Measurements from ENCODE around the gene COX15. TPM values are rescaled to one million over a fixed set of nuclear protein-coding genes. Genes with fewer than 3 reads are reported as not detected.

The COX15 gene
- total and polyA plus RNA-seq, 2 of the 4 experiments (the other 2 are of a cell fraction) = 18.9 to 40.1 TPM

DNA sequence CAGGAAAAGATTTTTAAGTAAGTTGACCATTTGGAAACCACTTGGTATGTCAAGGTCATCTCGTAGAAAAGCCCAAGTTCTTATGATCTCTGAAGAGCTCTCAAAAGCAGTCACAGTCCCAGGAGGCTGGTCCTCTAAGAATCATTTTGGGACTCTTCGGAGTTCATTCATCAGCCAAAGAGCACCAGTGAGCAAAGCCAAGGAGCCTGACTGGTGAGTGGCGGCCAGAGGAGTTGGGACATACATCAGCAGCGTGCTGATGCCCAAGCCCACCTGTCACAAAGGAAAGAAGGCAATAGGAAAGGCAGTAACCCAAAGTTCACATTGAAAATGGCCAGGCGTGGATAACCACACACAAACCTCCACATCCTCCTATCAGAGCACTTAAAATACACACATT, 17.5 kb downstream of the COX15 start:
- 100% methylated on average over 1 of the region's 5 CpGs; no CpG with 5 or more reads in 1 of the 2 experiments for WGBS, 2 experiments (ENCODE audit: extremely low coverage in 2 of 2, insufficient read length in 1 of 2)
- in situ Hi-C loops (cut with MboI; ENCODE audit: low sequenced_read_pairs) = loop anchor here (5.0 to 10.0 kb wide), 3 partner anchors 87 to 280 kb away; partner anchors contain the start of gene GOT1

More for the DNA sequence above, 17.5 kb downstream of the COX15 start:
- Histone ChIP-seq H3K79me1 (ENCODE audit: low read depth in 1 of 2, low read length in 2 of 2) (peaks cover 3 to 9% of the 10 kb centered on the region in 2 experiments; a peak in 1 of 4 replicates), H4K91ac (ENCODE audit: insufficient read depth, low read depth, low read length) (no peak overlapping the region), H3K23ac (ENCODE audit: low read depth, low read length) (no peak overlapping the region), H3K27me3 (ENCODE audit: control insufficient read depth, insufficient read depth, low read length) (no peaks in the 10 kb centered on the region), H2AFZ (replicated peaks; ENCODE audit: low read length, poor library complexity) (no peak overlapping the region), H2AK9ac (replicated peaks; ENCODE audit: low read depth, low read length, poor library complexity) (no peak overlapping the region), H2BK15ac (ENCODE audit: low read depth, low read length) (no peak overlapping the region), H2AK5ac (ENCODE audit: low read depth, low read length) (no peak overlapping the region), H3K27ac (ENCODE audit: insufficient read depth, low read length) (no peak overlapping the region), H2BK20ac (ENCODE audit: low read depth, low read length) (no peak overlapping the region), H3K14ac (replicated peaks; ENCODE audit: low read depth, low read length) (no peak overlapping the region), H4K5ac (ENCODE audit: low read depth, low read length) (no peak overlapping the region), H3K36me3 (ENCODE audit: control insufficient read depth, insufficient read depth, low read length) (peaks cover 29% of the 10 kb centered on the region), H3K4ac (ENCODE audit: low read depth, low read length) (no peak overlapping the region), H2BK120ac (ENCODE audit: low read depth, low read length) (no peak overlapping the region), H3K18ac (ENCODE audit: low read depth, low read length) (no peak overlapping the region), H4K20me1 (ENCODE audit: insufficient read depth, low read length) (no peaks in the 10 kb centered on the region), H3K4me3 (ENCODE audit: insufficient read depth, low read depth, low read length) (no peak overlapping the region), H2BK5ac (ENCODE audit: low read depth, low read length, poor library complexity, severe bottlenecking) (no peak overlapping the region), H3K4me1 (ENCODE audit: control insufficient read depth, insufficient read depth, low read length) (peaks cover 6% of the 10 kb centered on the region; the same call in 1 of the 2 replicates), H3K9me1 (ENCODE audit: insufficient read depth, low read length) (peaks cover 2% of the 10 kb centered on the region; the same call in 1 of the 2 replicates), H3K9ac (ENCODE audit: low read depth, low read length) (no peak overlapping the region), H3K9me3 (ENCODE audit: control insufficient read depth, insufficient read depth, low read length) (no peaks in the 10 kb centered on the region), H3K56ac (ENCODE audit: extremely low read depth, insufficient read depth, low read length) (no peak overlapping the region), H4K8ac (ENCODE audit: low read depth in 2 of 2, low read length in 2 of 2) (no peak overlapping the region), H3K4me2 (ENCODE audit: low read depth, low read length) (no peak overlapping the region)
- TF ChIP-seq BHLHE40 (IDR thresholded peaks at IDR 0.05; ENCODE audit: low read depth, low read length) (no peak), CHD1 (IDR thresholded peaks at IDR 0.05; ENCODE audit: low read depth, low read length) (no peak), MAZ (IDR thresholded peaks at IDR 0.05; ENCODE audit: borderline replicate concordance, low read depth, low read length) (no peak), NFE2L2 (IDR thresholded peaks at IDR 0.05; ENCODE audit: low read depth, low read length) (no peak), FOS (IDR thresholded peaks at IDR 0.05; ENCODE audit: low read depth, low read length) (no peak), CEBPB (IDR thresholded peaks at IDR 0.05; ENCODE audit: low read depth, low read length) (no peak), MAFK (IDR thresholded peaks at IDR 0.05; ENCODE audit: low read depth, low read length) (no peak), POLR2A (IDR thresholded peaks at IDR 0.05; ENCODE audit: low read depth, low read length) (no peak), RAD21 (IDR thresholded peaks at IDR 0.05; ENCODE audit: low read length) (no peak), RFX5 (IDR thresholded peaks at IDR 0.05; ENCODE audit: low read depth, low read length) (no peak)
- POLR2A ChIA-PET (ENCODE audit: unreplicated experiment) = no interaction called here
- DNase-seq (no peak), ATAC-seq (ENCODE audit: low read depth) (no peak)
- BruUV-seq (replicated peaks) = no TSS peak
- dilution Hi-C loops (cut with HindIII; ENCODE audit: low sequenced_read_pairs, unreplicated experiment) = no loop called here
- CTCF ChIA-PET = interaction anchor here (0.6 to 0.7 kb wide), 2 partner anchors 47 to 1292 kb away, joined by 4 to 9 read pairs; no protein-coding TSS in a partner anchor
- intact Hi-C loops (cut with micrococcal nuclease) = loop anchor here (5.0 kb wide), 1 partner anchor 282 kb away; the partner anchor contains the start of gene GOT1
